K562 (cell line): ENCODE results near the gene FBXW7. TPM values are rescaled to one million over a fixed set of nuclear protein-coding genes. Genes with fewer than 3 reads are reported as not detected.

ENCODE experiments used
- ATAC-seq: fragments of 200-7000 bp; cut with Tn5 transposase; 3 replicates; pipeline ENCODE4 v1.9.1; 2020; ENCODE audit warnings: moderate library complexity
- BruUV-seq: library from RNA; stranded (reverse); fragments of 400-500 nt; replicated peaks from 2 replicates; lab custom pipeline; 2021; lab: Mats Ljungman, UMichigan
- CTCF ChIA-PET: fragments of 300-600 bp; formaldehyde crosslinking; extraction: SDS; loops from one replicate; lab custom pipeline; 2021; ENCODE audit warnings: low intra/inter-chr PET ratio; lab: Yijun Ruan, JAX
- POLR2A ChIA-PET: fragments of 300-600, 350-650 bp; sonication (Branson Sonifier 250); formaldehyde crosslinking; extraction: SDS; loops from one replicate; lab custom pipeline; 2021; ENCODE audit warnings: antibody characterized with exemption, inconsistent platforms; lab: Yijun Ruan, JAX
- DNase-seq, 4 experiments: peaks; one replicate each; pipeline versions ENCODE4 v3.0.0 to v3.0.0-alpha.2; 2011 to 2018; ENCODE audit warnings: low spot score in 3 of 4, mixed read lengths in 3 of 4; ENCODE audit errors: extremely low read depth in 1 of 4
- FAIRE-seq: peaks from 2 replicates; lab custom pipeline; 2011; peaks lifted over from hg19 to GRCh38; lab: Jason Lieb, UNC
- H2AFZ ChIP-seq: 2 replicates; pipeline ENCODE4 v1.6.0; 2011; ENCODE audit warnings: low read depth, low read length, control low read depth, inconsistent platforms
- H3K27ac ChIP-seq: fragments of 200-600 bp; 3 replicates; pipeline ENCODE4 v1.8.0; 2011; ENCODE audit warnings: low read depth, mild to moderate bottlenecking, control low read depth, inconsistent platforms, low read length, moderate library complexity, mixed read lengths; ENCODE audit errors: extremely low read depth
- H3K27me3 ChIP-seq, 2 experiments: fragments of 300-600 bp in 1 of 2; 2 replicates in 1 of 2; 3 replicates in 1 of 2; pipeline versions ENCODE4 v1.6.0 to v1.8.0; 2011; ENCODE audit warnings: inconsistent platforms in 2 of 2, low read length in 2 of 2, mild to moderate bottlenecking in 1 of 2, mixed read lengths in 1 of 2, moderate library complexity in 1 of 2; ENCODE audit not compliant: control insufficient read depth in 2 of 2, insufficient read depth in 2 of 2
- H3K36me3 ChIP-seq: fragments of 300-600 bp; 3 replicates; pipeline ENCODE4 v1.8.0; 2011; ENCODE audit warnings: mild to moderate bottlenecking, low read length, inconsistent platforms; ENCODE audit not compliant: control insufficient read depth, insufficient read depth
- H3K4me1 ChIP-seq, 2 experiments: fragments of 200-600 bp in 1 of 2; replicated peaks in 1 of 2; 2 replicates in 1 of 2; 3 replicates in 1 of 2; pipeline versions ENCODE4 v1.5.1 to v1.8.0; 2011; ENCODE audit warnings: inconsistent platforms in 2 of 2, low read length in 2 of 2, mild to moderate bottlenecking in 1 of 2, mixed read lengths in 1 of 2, moderate library complexity in 1 of 2; ENCODE audit not compliant: control insufficient read depth in 2 of 2, insufficient read depth in 2 of 2
- H3K4me2 ChIP-seq: 2 replicates; pipeline ENCODE4 v1.6.1; 2011; ENCODE audit warnings: low read length, control low read depth, inconsistent platforms, mixed read lengths; ENCODE audit not compliant: insufficient read depth
- H3K4me3 ChIP-seq: fragments of 200-600 bp; sonication (generic), shearing (Covaris generic); 2 replicates; pipeline ENCODE4 v1.5.1; 2016; ENCODE audit warnings: control low read depth, inconsistent platforms
- H3K79me2 ChIP-seq: fragments of 200-600 bp; 3 replicates; pipeline ENCODE4 v1.8.0; 2011; ENCODE audit warnings: low read length, inconsistent platforms; ENCODE audit not compliant: control insufficient read depth, insufficient read depth
- H3K9ac ChIP-seq, 2 experiments: 2 replicates each; pipeline versions ENCODE4 v1.6.0 to v1.6.1; 2011; ENCODE audit warnings: low read depth in 2 of 2, low read length in 2 of 2, control low read depth in 1 of 2, inconsistent platforms in 1 of 2, mild to moderate bottlenecking in 1 of 2, mixed read lengths in 1 of 2; ENCODE audit not compliant: insufficient read depth in 1 of 2
- H3K9me1 ChIP-seq: one replicate; pipeline ENCODE4 v1.6.0; 2011; ENCODE audit warnings: inconsistent platforms, mild to moderate bottlenecking, low read length, moderate library complexity; ENCODE audit not compliant: control insufficient read depth, insufficient read depth
- H3K9me3 ChIP-seq: replicated peaks from 2 replicates; pipeline ENCODE4 v1.5.1; 2011; ENCODE audit warnings: low read depth, low read length, inconsistent platforms; ENCODE audit not compliant: control insufficient read depth, insufficient read depth
- H4K20me1 ChIP-seq: replicated peaks from 2 replicates; pipeline ENCODE4 v1.6.1; 2011; ENCODE audit warnings: low read length, inconsistent platforms, mixed read lengths; ENCODE audit not compliant: control insufficient read depth, insufficient read depth
- CCNT2 ChIP-seq: IDR thresholded peaks from 2 replicates; pipeline ENCODE4 v1.6.1; 2011; ENCODE audit warnings: borderline replicate concordance, low read depth, mild to moderate bottlenecking, moderate library complexity, mixed read lengths, low read length; ENCODE audit not compliant: insufficient read length; ENCODE audit errors: extremely low read depth
- EP400 ChIP-seq: fragments of 450-650 bp; IDR thresholded peaks from 2 replicates; pipeline ENCODE4 v1.6.1; 2017; ENCODE audit warnings: antibody characterized with exemption, mild to moderate bottlenecking, moderate library complexity
- HMGN3 ChIP-seq: IDR thresholded peaks from 2 replicates; pipeline ENCODE4 v1.6.1; 2011; ENCODE audit warnings: borderline replicate concordance, low read depth, mild to moderate bottlenecking, mixed read lengths, low read length; ENCODE audit not compliant: insufficient read length; ENCODE audit errors: extremely low read depth
- OTX1 ChIP-seq: fragments of 450-650 bp; formaldehyde crosslinking; IDR thresholded peaks from 2 replicates; pipeline ENCODE4 v1.4.0; 2022; ENCODE audit warnings: mild to moderate bottlenecking
- POLR2G ChIP-seq: fragments of 200-400 bp; formaldehyde crosslinking; IDR thresholded peaks from 2 replicates; pipeline ENCODE4 v1.6.1; 2017; ENCODE audit warnings: low read depth, mild to moderate bottlenecking, antibody characterized with exemption, low read length, moderate library complexity
- RNF2 ChIP-seq: sonication (generic); IDR thresholded peaks from 2 replicates; pipeline ENCODE4 v1.6.1; 2016
- RUNX1 ChIP-seq: sonication (generic); IDR thresholded peaks from 2 replicates; pipeline ENCODE4 v1.6.1; 2016; ENCODE audit warnings: antibody characterized with exemption, low read depth
- SMARCA5 ChIP-seq: fragments of 450-650 bp; IDR thresholded peaks from 2 replicates; pipeline ENCODE4 v1.6.1; 2016
- ZNF584 ChIP-seq: fragments of 200-800 bp; sonication (Bioruptor generic); IDR thresholded peaks from 2 replicates; pipeline ENCODE4 v1.6.1; 2016; ENCODE audit warnings: low read depth, mild to moderate bottlenecking, missing genetic modification characterization, missing compliant biosample characterization
- WGBS: fragments of 100-300 bp; shearing (Covaris generic); methylation state at CpG from one replicate; pipeline ENCODE4 v1.1.6; 2016; ENCODE audit warnings: low coverage, mixed read lengths; ENCODE audit not compliant: insufficient coverage; ENCODE audit errors: missing lambda C conversion rate; 5-methylcytosine and 5-hydroxymethylcytosine counted together
- in situ Hi-C: fragments of 300-500 bp; cut with MboI; formaldehyde crosslinking; loops from 4 replicates; pipeline ENCODE4 v1.15.0; 2018; ENCODE audit warnings: inconsistent platforms, mixed read lengths
- intact Hi-C: fragments of 100-400 bp; cut with micrococcal nuclease; formaldehyde crosslinking; loops from 2 replicates; pipeline ENCODE4 v1.14.2; 2022
- polyA plus RNA-seq, 8 experiments: library from polyadenylated mRNA; depleted of rRNA in 4 of 8; stranded (reverse) in 5 of 8; unstranded in 3 of 8; fragments of >200 nt; fragmentation: Nextera tagmentation in 2 of 8; fragmentation: Illumina TruSeq in 1 of 8; extraction: Ambion mirVana in 2 of 8; extraction: Trizol in 1 of 8; gene quantifications; 2 replicates each; pipeline versions ENCODE4 v1.2.1 to v1.2.3, GENCODE V29; 2011 to 2014; ENCODE audit warnings: inconsistent platforms in 1 of 8, missing spikeins in 1 of 8
- total RNA-seq, 7 experiments: library from RNA; depleted of rRNA in 6 of 7; stranded (reverse); fragments of >200 nt in 6 of 7; fragmentation: Illumina TruSeq in 2 of 7; extraction: Trizol in 2 of 7; gene quantifications; 2 replicates each; pipeline versions ENCODE4 v1.2.1 to v1.2.3, GENCODE V29; 2011 to 2021; ENCODE audit warnings: low replicate concordance in 1 of 7

Gene FBXW7
- total and polyA plus RNA-seq, 9 of the 15 experiments (the other 6 are each of a cell fraction or from before 2014, with no cell fraction given), result 6.8 to 44.2 (median 16.4) TPM

- BruUV-seq, result no TSS peak
- ChIA-PET POLR2A (no interaction called here), CTCF (no interaction called here)
- in situ Hi-C loops, result no loop called here
- Histone ChIP-seq H4K20me1 (no peaks in the 10 kb centered on the region; the same call in 1 of the 2 replicates), H3K4me3 (no peak overlapping the region), H3K27ac (no peak overlapping the region), H3K9me1 (no peaks in the 10 kb centered on the region), H3K27me3 (peaks cover 14 to 35% of the 10 kb centered on the region in 2 experiments), H3K79me2 (no peaks in the 10 kb centered on the region), H3K4me2 (no peak overlapping the region), H3K4me1 (peaks cover 3 to 6% of the 10 kb centered on the region in 2 experiments; a peak in 3 of 5 replicates), H3K9ac (no peak overlapping the region), H3K36me3 (no peaks in the 10 kb centered on the region), H3K9me3 (no peaks in the 10 kb centered on the region), H2AFZ (no peak overlapping the region)
- TF ChIP-seq EP400 (no peak), HMGN3 (no peak), RNF2 (no peak), ZNF584 (CRISPR knock-in tag) (no peak), OTX1 (CRISPR knock-in tag) (no peak)
- no peak for ATAC-seq
- DNase-seq, result no peak
- intact Hi-C loops, result no loop called here
- WGBS, result 0% methylated on average over 2 of the region's 2 CpGs
- no peak for FAIRE-seq
Measured at GRCh38 chr4:152283801-152284470, 252.0 kb downstream of the FBXW7 start.

GRCh38 chr4:152281822-152282221 is 254.1 kb downstream of the FBXW7 start:
- ChIA-PET POLR2A (interaction anchor here (1.0 kb wide), 1 partner anchor 24 kb away, joined by 3 read pairs; no protein-coding TSS in a partner anchor), CTCF (no interaction called here)
- H3K4me1 ChIP-seq, result peaks cover 3 to 6% of the 10 kb centered on the region in 2 experiments; a peak in 3 of 5 replicates
- intact Hi-C loops (no loop called here), in situ Hi-C loops (no loop called here)
- no peak overlapping the region for H3K9ac ChIP-seq
- peaks cover 3 to 39% of the 10 kb centered on the region in 2 experiments; a peak in 4 of 5 replicates for H3K27me3 ChIP-seq
- WGBS, result under 1% methylated on average over 6 of the region's 6 CpGs
- no TSS peak for BruUV-seq
- FAIRE-seq (no peak), DNase-seq (no peak), ATAC-seq (no peak)
- no peak overlapping the region for H2AFZ ChIP-seq
- H3K79me2 ChIP-seq, result no peaks in the 10 kb centered on the region
- no peak overlapping the region for H3K27ac ChIP-seq
- no peak overlapping the region for H3K4me2 ChIP-seq
- no peak overlapping the region for H3K4me3 ChIP-seq
- no peaks in the 10 kb centered on the region for H3K9me3 ChIP-seq
- H3K9me1 ChIP-seq, result no peaks in the 10 kb centered on the region
- no peaks in the 10 kb centered on the region; the same call in 1 of the 2 replicates for H4K20me1 ChIP-seq
- H3K36me3 ChIP-seq, result no peaks in the 10 kb centered on the region
- TF ChIP-seq POLR2G (no peak), RUNX1 (no peak), CCNT2 (no peak), SMARCA5 (no peak)
